Measurements from ENCODE around the gene TAF15. TPM values are rescaled to one million over a fixed set of nuclear protein-coding genes. Genes with fewer than 3 reads are reported as not detected.

TAF15 gene
- total and polyA plus RNA-seq, 2 of the 4 experiments (the other 2 are of a cell fraction), result 46.8 to 98.0 TPM

GRCh38 chr17:35844547-35844946, 35.3 kb downstream of the TAF15 start:
- DNase-seq (no peak), ATAC-seq (ENCODE audit: low read depth) (no peak)
- Histone ChIP-seq H3K4me2 (ENCODE audit: low read depth, low read length) (no peak overlapping the region), H3K18ac (ENCODE audit: low read depth, low read length) (no peak overlapping the region), H2BK5ac (ENCODE audit: low read depth, low read length, poor library complexity, severe bottlenecking) (no peak overlapping the region), H3K27ac (ENCODE audit: insufficient read depth, low read length) (no peak overlapping the region), H2AFZ (replicated peaks; ENCODE audit: low read length, poor library complexity) (no peak overlapping the region), H2AK5ac (ENCODE audit: low read depth, low read length) (no peak overlapping the region), H2BK15ac (ENCODE audit: low read depth, low read length) (no peak overlapping the region), H4K5ac (ENCODE audit: low read depth, low read length) (no peak overlapping the region), H3K14ac (replicated peaks; ENCODE audit: low read depth, low read length) (no peak overlapping the region), H3K79me1 (ENCODE audit: low read depth in 1 of 2, low read length in 2 of 2) (peaks cover 13 to 14% of the 10 kb centered on the region in 2 experiments; a peak in 3 of 4 replicates), H3K4me1 (ENCODE audit: control insufficient read depth, insufficient read depth, low read length) (no peaks in the 10 kb centered on the region), H3K27me3 (ENCODE audit: control insufficient read depth, insufficient read depth, low read length) (no peaks in the 10 kb centered on the region), H4K20me1 (ENCODE audit: insufficient read depth, low read length) (peaks cover 4% of the 10 kb centered on the region; the same call in 1 of the 2 replicates), H4K91ac (ENCODE audit: insufficient read depth, low read depth, low read length) (no peak overlapping the region), H3K9ac (ENCODE audit: low read depth, low read length) (no peak overlapping the region), H3K4me3 (ENCODE audit: insufficient read depth, low read depth, low read length) (no peak overlapping the region), H4K8ac (ENCODE audit: low read depth in 2 of 2, low read length in 2 of 2) (no peak overlapping the region), H2BK20ac (ENCODE audit: low read depth, low read length) (no peak overlapping the region), H2BK120ac (ENCODE audit: low read depth, low read length) (no peak overlapping the region), H3K36me3 (ENCODE audit: control insufficient read depth, insufficient read depth, low read length) (peaks cover 51% of the 10 kb centered on the region), H3K56ac (ENCODE audit: extremely low read depth, insufficient read depth, low read length) (no peak overlapping the region), H2AK9ac (replicated peaks; ENCODE audit: low read depth, low read length, poor library complexity) (no peak overlapping the region), H3K23ac (ENCODE audit: low read depth, low read length) (no peak overlapping the region), H3K9me3 (ENCODE audit: control insufficient read depth, insufficient read depth, low read length) (no peaks in the 10 kb centered on the region), H3K4ac (ENCODE audit: low read depth, low read length) (no peak overlapping the region), H3K9me1 (ENCODE audit: insufficient read depth, low read length) (no peaks in the 10 kb centered on the region)
- dilution Hi-C loops (cut with HindIII; ENCODE audit: low sequenced_read_pairs, unreplicated experiment) (no loop called here), in situ Hi-C loops (cut with MboI; ENCODE audit: low sequenced_read_pairs) (no loop called here), intact Hi-C loops (cut with micrococcal nuclease) (no loop called here)
- 98% methylated on average over 14 of the region's 19 CpGs; no CpG with 5 or more reads in 1 of the 2 experiments for WGBS, 2 experiments (ENCODE audit: extremely low coverage in 2 of 2, insufficient read length in 1 of 2)
- ChIA-PET CTCF (no interaction called here), POLR2A (ENCODE audit: unreplicated experiment) (no interaction called here)
- no peak for TF ChIP-seq MAZ (IDR thresholded peaks at IDR 0.05; ENCODE audit: borderline replicate concordance, low read depth, low read length)
- no peak for TF ChIP-seq BHLHE40 (IDR thresholded peaks at IDR 0.05; ENCODE audit: low read depth, low read length)
- TSS peak; percentile 77 for BruUV-seq (replicated peaks)

All from IMR-90 (cell line).